ENCODE results near the gene EXT2. TPM values are rescaled to one million over a fixed set of nuclear protein-coding genes. Genes with fewer than 3 reads are reported as not detected.

Gene EXT2
- total RNA-seq, 1 donor from 2014 or later, result 79.2 TPM

- DNase-seq, result no peak
Measured at GRCh38 chr11:44136176-44136945, 40.9 kb downstream of the EXT2 start.

GRCh38 chr11:44137057-44137456 is 41.6 kb downstream of the EXT2 start:
- DNase-seq, result no peak

GRCh38 chr11:44138286-44138685 is 42.8 kb downstream of the EXT2 start:
- DNase-seq, result no peak

- no peak for DNase-seq
Measured at GRCh38 chr11:44138980-44139379, 43.5 kb downstream of the EXT2 start.

GRCh38 chr11:44139565-44140330 is 44.3 kb downstream of the EXT2 start:
- no peak for DNase-seq

GRCh38 chr11:44140372-44140771 is 44.9 kb downstream of the EXT2 start:
- no peak for DNase-seq

- DNase-seq, result no peak
Measured at GRCh38 chr11:44140805-44141204, 45.3 kb downstream of the EXT2 start.

- no peak for DNase-seq
Measured at GRCh38 chr11:44143987-44144909, 48.8 kb downstream of the EXT2 start.

GRCh38 chr11:44145011-44145775 is 49.7 kb downstream of the EXT2 start:
- DNase-seq, result no peak

GRCh38 chr11:44146931-44147330 is 51.5 kb downstream of the EXT2 start:
- no peak for DNase-seq

- no peak for DNase-seq
Measured at GRCh38 chr11:44147751-44148150, 52.3 kb downstream of the EXT2 start.

- DNase-seq, result no peak
Measured at GRCh38 chr11:44149651-44150050, 54.2 kb downstream of the EXT2 start.

- no peak for DNase-seq
Measured at GRCh38 chr11:44150401-44150800, 54.9 kb downstream of the EXT2 start.

GRCh38 chr11:44157019-44157418 is 61.5 kb downstream of the EXT2 start:
- DNase-seq, result no peak

- no peak for DNase-seq
Measured at GRCh38 chr11:44158384-44158783, 62.9 kb downstream of the EXT2 start.

- no peak for DNase-seq
Measured at GRCh38 chr11:44159848-44160721, 64.6 kb downstream of the EXT2 start.

- no peak for DNase-seq
Measured at GRCh38 chr11:44162004-44162403, 66.5 kb downstream of the EXT2 start.

GRCh38 chr11:44162662-44163061 is 67.2 kb downstream of the EXT2 start:
- no peak for DNase-seq

GRCh38 chr11:44165432-44165831 is 70.0 kb downstream of the EXT2 start:
- DNase-seq, result no peak

- no peak for DNase-seq
Measured at GRCh38 chr11:44167046-44167445, 71.6 kb downstream of the EXT2 start.

GRCh38 chr11:44171518-44171917 is 76.0 kb downstream of the EXT2 start:
- no peak for DNase-seq
